Measurements from ENCODE around the gene PIK3AP1. TPM values are rescaled to one million over a fixed set of nuclear protein-coding genes. Genes with fewer than 3 reads are reported as not detected.
A peak's percentile ranks its signal among the peaks of the same experiment; 100 is the strongest.

The PIK3AP1 gene
- total and polyA plus RNA-seq, 4 experiments from 2014 or later, result 1.1 to 2.6 (median 1.5) TPM

DNA sequence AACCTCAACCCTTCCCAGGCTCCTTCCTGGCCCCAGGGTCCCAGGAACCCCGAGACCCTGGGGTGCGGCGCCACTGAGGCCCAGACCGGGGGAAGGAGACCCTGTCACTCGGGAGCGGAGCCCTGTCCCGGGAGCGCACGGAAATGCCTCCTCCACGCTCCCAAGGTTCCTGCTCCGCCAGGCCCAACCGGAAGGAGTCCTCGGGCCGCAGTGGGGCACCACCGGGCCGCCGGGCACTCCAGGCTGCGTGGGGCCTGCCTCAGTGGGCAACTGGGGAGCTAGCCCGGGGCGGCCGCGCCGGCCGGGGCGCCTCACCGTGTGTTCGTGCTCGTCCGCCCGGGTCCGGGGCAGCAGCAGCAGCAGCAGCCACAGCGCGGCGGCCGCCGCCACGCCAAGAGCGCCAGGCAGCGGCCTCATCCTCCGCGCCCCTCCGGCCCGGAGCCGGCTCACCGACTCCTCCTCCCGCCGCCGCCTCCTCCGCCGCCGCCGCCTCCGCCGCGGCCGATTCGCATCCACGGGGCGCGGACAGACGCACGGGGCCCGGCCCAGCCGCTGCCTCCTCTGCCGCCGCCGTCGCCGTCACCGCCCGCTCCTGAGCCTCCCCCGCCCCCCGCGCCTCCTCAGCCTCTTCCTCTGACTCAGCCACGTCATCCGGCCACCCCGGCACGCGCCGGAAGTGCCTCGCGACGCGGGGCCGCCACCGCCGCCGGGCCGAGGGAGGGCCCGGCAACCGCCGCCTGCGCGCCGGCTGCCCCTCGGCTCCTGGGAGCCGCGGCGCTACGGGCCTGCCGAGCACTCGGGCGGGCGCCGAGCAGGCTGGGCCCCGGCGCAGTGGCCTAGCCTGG lies 133.7 kb downstream of the PIK3AP1 start, which contains the start of gene TM9SF3:
Gene TM9SF3 (minus strand): TSS at position 594 of the 845 bp plus-strand sequence. CDS start 177 bp downstream, at position 417.
- peak within 1 kb of the TSS; percentile 84 to 98 (median 90) for H3K4me3 Mint-ChIP-seq
- H3K36me3 Mint-ChIP-seq, result peaks cover 0 to 7% of the 10 kb centered on the region in 2 donors
- CTCF ChIA-PET (ENCODE audit: partially characterized antibody), result interaction anchor here (1.1 kb wide), 1 partner anchor 55 kb away, joined by 3 read pairs; no protein-coding TSS in a partner anchor
- peak within 1 kb of the TSS; percentile 99 for H3K27ac ChIP-seq (ENCODE audit: low read depth, low read length)
- H3K4me1 Mint-ChIP-seq, result peaks cover 24 to 43% (median 32%) of the 10 kb centered on the region in 4 donors
- intact Hi-C loops (cut with micrococcal nuclease), result loop anchor here (2.0 to 10.0 kb wide), 4 partner anchors 74 to 1058 kb away; partner anchors contain the start of genes PI4K2A, SORBS1 and TLL2
- no peaks in the 10 kb centered on the region for H3K9me3 Mint-ChIP-seq
- no peaks in the 10 kb centered on the region for H3K27me3 ChIP-seq (ENCODE audit: insufficient read depth, low read length)
- POLR2A ChIA-PET (ENCODE audit: partially characterized antibody), result interaction anchor here (0.5 to 1.9 kb wide), 12 partner anchors 10 to 1263 kb away, joined by 3 to 9 read pairs (median 3); partner anchors contain the start of genes GOLGA7B, LCOR, TCTN3 and ZNF518A
- no peaks in the 10 kb centered on the region for H3K27me3 Mint-ChIP-seq
- no peaks in the 10 kb centered on the region for H3K9me3 ChIP-seq (ENCODE audit: control insufficient read depth in 1 of 2, low read length in 2 of 2)
- peaks cover 64% of the 10 kb centered on the region for H3K4me1 ChIP-seq (ENCODE audit: insufficient read depth, low read length)
- H3K27ac Mint-ChIP-seq, result peak within 1 kb of the TSS; percentile 94 to 98 (median 97)
- peak; percentile 89 to 94 (median 90) for DNase-seq
- no peaks in the 10 kb centered on the region for H3K36me3 ChIP-seq (ENCODE audit: insufficient read depth, low read length)
- H3K4me3 ChIP-seq (ENCODE audit: low read length in 2 of 2), result peak within 1 kb of the TSS; percentile 18 to 57

DNA sequence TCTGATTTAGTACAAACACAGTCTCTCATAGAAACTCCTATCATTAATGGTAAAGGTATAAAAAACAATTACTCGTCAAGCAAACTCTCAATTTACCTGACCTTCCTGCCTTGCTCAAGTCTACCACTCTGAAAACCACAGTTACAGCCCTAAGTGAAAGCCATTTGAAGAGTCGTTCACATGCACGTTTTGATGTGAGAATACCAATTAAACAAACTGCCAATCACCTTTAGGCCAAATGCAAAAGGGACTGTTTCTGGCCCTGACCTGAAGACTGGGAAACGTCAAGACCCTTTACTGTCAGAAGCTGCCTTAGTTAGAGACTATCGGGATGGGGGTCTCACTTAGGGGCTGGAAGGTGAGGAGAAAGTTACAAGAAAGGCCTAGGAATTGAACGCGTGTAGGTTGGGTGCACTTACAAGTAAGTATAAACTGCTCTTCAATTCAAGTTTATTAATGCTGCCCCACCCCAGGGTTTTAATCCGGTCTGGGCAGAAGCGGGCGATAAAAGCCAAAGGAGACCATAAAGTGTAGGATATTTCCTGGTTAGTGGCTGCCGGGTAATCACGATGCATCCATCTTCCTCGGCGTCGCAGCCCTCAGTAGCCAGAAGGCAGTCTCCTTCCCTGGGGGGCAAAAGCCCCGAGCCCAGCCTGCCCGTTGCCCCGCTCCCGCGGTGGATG lies 134.4 kb downstream of the PIK3AP1 start:
- H3K9me3 ChIP-seq (ENCODE audit: control insufficient read depth in 1 of 2, low read length in 2 of 2), result no peaks in the 10 kb centered on the region
- no peaks in the 10 kb centered on the region for H3K27me3 ChIP-seq (ENCODE audit: insufficient read depth, low read length)
- Mint-ChIP-seq H3K27ac (peak overlapping the region; percentile 94 to 98 (median 97)), H3K4me1 (peaks cover 27 to 48% (median 37%) of the 10 kb centered on the region in 4 donors), H3K27me3 (no peaks in the 10 kb centered on the region), H3K36me3 (peaks cover 0 to 7% of the 10 kb centered on the region in 2 donors), H3K4me3 (peak overlapping the region; percentile 84 to 98 (median 90)), H3K9me3 (no peaks in the 10 kb centered on the region)
- peaks cover 72% of the 10 kb centered on the region for H3K4me1 ChIP-seq (ENCODE audit: insufficient read depth, low read length)
- ChIA-PET POLR2A (ENCODE audit: partially characterized antibody) (interaction anchor here (0.5 to 1.9 kb wide), 2 partner anchors 43 to 247 kb away, joined by 3 to 9 read pairs; partner anchors contain the start of gene LCOR), CTCF (ENCODE audit: partially characterized antibody) (no interaction called here)
- intact Hi-C loops (cut with micrococcal nuclease), result loop anchor here (2.0 to 10.0 kb wide), 5 partner anchors 74 to 1059 kb away; partner anchors contain the start of genes PI4K2A, PIK3AP1, SORBS1 and TLL2
- H3K4me3 ChIP-seq (ENCODE audit: low read length in 2 of 2), result peak overlapping the region; percentile 12 to 57
- peak; percentile 37 to 52 (median 45) for DNase-seq
- no peaks in the 10 kb centered on the region for H3K36me3 ChIP-seq (ENCODE audit: insufficient read depth, low read length)
- peak overlapping the region; percentile 99 for H3K27ac ChIP-seq (ENCODE audit: low read depth, low read length)

DNA sequence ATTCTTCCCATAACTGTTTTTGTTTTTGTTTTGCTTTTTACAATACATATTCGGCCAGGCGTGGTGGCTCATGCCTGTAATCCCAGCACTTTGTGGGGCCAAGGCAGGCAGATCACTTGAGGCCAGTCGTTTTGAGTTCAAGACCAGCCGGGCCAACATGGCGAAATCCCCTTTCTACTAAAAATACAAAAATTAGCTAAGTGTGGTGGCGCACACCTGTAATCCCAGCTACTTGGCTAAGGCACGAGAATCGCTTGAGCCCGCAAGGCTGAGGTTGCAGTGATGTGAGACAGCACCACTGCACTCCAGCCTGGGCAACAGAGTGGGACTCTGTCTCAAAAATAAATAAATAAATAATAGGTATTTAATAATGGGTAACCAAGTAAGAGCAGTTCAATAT lies 135.8 kb downstream of the PIK3AP1 start:
- peak overlapping the region in 2 of 7 donors; percentile 62 to 65 for H3K27ac Mint-ChIP-seq
- no peaks in the 10 kb centered on the region for H3K27me3 ChIP-seq (ENCODE audit: insufficient read depth, low read length)
- H3K4me1 ChIP-seq (ENCODE audit: insufficient read depth, low read length), result peaks cover 83% of the 10 kb centered on the region
- no peak overlapping the region for H3K27ac ChIP-seq (ENCODE audit: low read depth, low read length)
- intact Hi-C loops (cut with micrococcal nuclease), result loop anchor here (2.0 to 10.0 kb wide), 3 partner anchors 136 to 1060 kb away; partner anchors contain the start of genes PI4K2A, PIK3AP1 and SORBS1
- no peak overlapping the region for H3K4me3 ChIP-seq (ENCODE audit: low read length in 2 of 2)
- H3K4me1 Mint-ChIP-seq, result peaks cover 36 to 59% (median 49%) of the 10 kb centered on the region in 4 donors
- POLR2A ChIA-PET (ENCODE audit: partially characterized antibody), result no interaction called here
- H3K4me3 Mint-ChIP-seq, result peak overlapping the region in 7 of 8 donors; percentile 15 to 62 (median 49)
- no peak for DNase-seq
- H3K9me3 ChIP-seq (ENCODE audit: control insufficient read depth in 1 of 2, low read length in 2 of 2), result no peaks in the 10 kb centered on the region
- H3K36me3 Mint-ChIP-seq, result peaks cover 9 to 12% of the 10 kb centered on the region in 2 donors
- H3K36me3 ChIP-seq (ENCODE audit: insufficient read depth, low read length), result no peaks in the 10 kb centered on the region
- H3K9me3 Mint-ChIP-seq, result peaks cover 0 to 2% (median 0%) of the 10 kb centered on the region in 8 donors
- CTCF ChIA-PET (ENCODE audit: partially characterized antibody), result no interaction called here
- H3K27me3 Mint-ChIP-seq, result no peaks in the 10 kb centered on the region

DNA sequence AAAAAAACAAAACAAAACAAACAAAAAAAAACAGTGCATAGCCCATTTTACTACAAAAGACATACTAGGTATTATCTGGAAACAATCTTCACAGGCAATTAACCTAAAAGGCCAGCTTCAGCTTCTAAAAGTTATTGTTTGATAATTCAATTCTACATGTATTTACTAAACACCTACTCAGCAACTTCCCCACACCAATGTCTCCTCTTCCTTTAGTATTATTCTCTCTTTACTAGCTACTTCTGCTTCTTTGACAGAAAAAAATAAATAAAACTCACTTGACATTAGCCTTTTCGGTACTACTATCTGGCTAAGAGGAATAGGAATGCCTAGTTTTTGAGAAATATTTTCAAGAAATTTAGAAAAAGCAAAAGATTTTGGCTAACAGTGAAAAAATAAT lies 136.3 kb downstream of the PIK3AP1 start:
- ChIA-PET CTCF (ENCODE audit: partially characterized antibody) (no interaction called here), POLR2A (ENCODE audit: partially characterized antibody) (no interaction called here)
- Histone ChIP-seq H3K4me1 (ENCODE audit: insufficient read depth, low read length) (peaks cover 82% of the 10 kb centered on the region), H3K9me3 (ENCODE audit: control insufficient read depth in 1 of 2, low read length in 2 of 2) (no peaks in the 10 kb centered on the region), H3K27ac (ENCODE audit: low read depth, low read length) (no peak overlapping the region), H3K4me3 (ENCODE audit: low read length in 2 of 2) (no peak overlapping the region), H3K36me3 (ENCODE audit: insufficient read depth, low read length) (no peaks in the 10 kb centered on the region), H3K27me3 (ENCODE audit: insufficient read depth, low read length) (no peaks in the 10 kb centered on the region)
- H3K27ac Mint-ChIP-seq, result peak overlapping the region in 3 of 7 donors; percentile 30 to 65 (median 62)
- H3K9me3 Mint-ChIP-seq, result peaks cover 0 to 2% (median 0%) of the 10 kb centered on the region in 8 donors
- peaks cover 37 to 63% (median 52%) of the 10 kb centered on the region in 4 donors for H3K4me1 Mint-ChIP-seq
- peak overlapping the region in 4 of 8 donors; percentile 31 to 62 (median 36) for H3K4me3 Mint-ChIP-seq
- H3K27me3 Mint-ChIP-seq, result no peaks in the 10 kb centered on the region
- DNase-seq, result no peak
- peaks cover 10 to 12% of the 10 kb centered on the region in 2 donors for H3K36me3 Mint-ChIP-seq
- intact Hi-C loops (cut with micrococcal nuclease), result loop anchor here (2.0 to 10.0 kb wide), 3 partner anchors 137 to 1061 kb away; partner anchors contain the start of genes PI4K2A, PIK3AP1 and SORBS1

DNA sequence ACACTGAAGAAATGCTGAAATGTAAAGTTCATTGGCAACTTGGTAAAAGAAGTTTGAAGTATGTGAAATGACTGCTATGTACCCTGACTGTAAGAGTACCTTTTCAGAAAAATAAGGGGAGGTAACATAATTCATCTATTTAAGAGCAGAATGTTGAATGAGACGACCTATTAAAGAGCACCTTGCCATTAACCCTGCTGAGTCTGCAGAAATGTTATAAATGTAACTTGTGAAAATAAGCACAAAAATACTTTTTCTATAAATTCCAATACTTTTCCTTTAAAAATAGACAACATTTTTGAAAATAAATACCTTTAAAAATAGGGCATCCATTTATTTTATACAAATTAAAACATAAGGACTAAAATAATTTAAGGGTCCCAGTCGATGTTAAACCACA lies 141.2 kb downstream of the PIK3AP1 start:
- ChIA-PET POLR2A (ENCODE audit: partially characterized antibody) (no interaction called here), CTCF (ENCODE audit: partially characterized antibody) (no interaction called here)
- Mint-ChIP-seq H3K4me3 (peak overlapping the region in 1 of 8 donors; percentile 32), H3K27me3 (no peaks in the 10 kb centered on the region), H3K4me1 (peaks cover 54 to 91% (median 73%) of the 10 kb centered on the region in 4 donors), H3K27ac (no peak overlapping the region), H3K36me3 (peaks cover 22 to 29% of the 10 kb centered on the region in 2 donors), H3K9me3 (peaks cover 0 to 2% (median 0%) of the 10 kb centered on the region in 8 donors)
- Histone ChIP-seq H3K4me3 (ENCODE audit: low read length in 2 of 2) (no peak overlapping the region), H3K27me3 (ENCODE audit: insufficient read depth, low read length) (no peaks in the 10 kb centered on the region), H3K27ac (ENCODE audit: low read depth, low read length) (no peak overlapping the region), H3K36me3 (ENCODE audit: insufficient read depth, low read length) (peaks cover 3% of the 10 kb centered on the region), H3K9me3 (ENCODE audit: control insufficient read depth in 1 of 2, low read length in 2 of 2) (no peaks in the 10 kb centered on the region), H3K4me1 (ENCODE audit: insufficient read depth, low read length) (peaks cover 77% of the 10 kb centered on the region)
- DNase-seq, result no peak
- intact Hi-C loops (cut with micrococcal nuclease), result no loop called here

DNA sequence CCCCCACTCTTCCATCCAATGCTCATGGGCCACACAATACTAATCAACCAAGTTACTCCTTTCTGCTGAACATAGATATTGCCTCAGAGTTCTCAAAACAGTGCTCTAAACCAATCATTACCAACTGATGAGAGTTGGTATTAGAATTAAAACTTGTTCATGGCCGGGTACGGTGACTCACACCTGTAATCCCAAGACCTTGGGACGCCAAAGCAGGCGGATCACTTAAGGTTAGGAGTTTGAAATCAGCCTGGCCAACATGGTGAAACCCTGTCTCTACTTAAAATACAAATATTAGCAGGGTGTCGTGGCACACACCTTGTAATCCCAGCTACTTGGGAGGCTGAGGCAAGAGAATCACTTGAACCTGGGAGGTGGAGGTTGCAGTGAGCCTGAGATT lies 141.7 kb downstream of the PIK3AP1 start:
- H3K27me3 Mint-ChIP-seq, result no peaks in the 10 kb centered on the region
- peaks cover 27 to 34% of the 10 kb centered on the region in 2 donors for H3K36me3 Mint-ChIP-seq
- peak overlapping the region in 3 of 8 donors; percentile 32 to 43 (median 43) for H3K4me3 Mint-ChIP-seq
- ChIA-PET CTCF (ENCODE audit: partially characterized antibody) (no interaction called here), POLR2A (ENCODE audit: partially characterized antibody) (no interaction called here)
- Histone ChIP-seq H3K36me3 (ENCODE audit: insufficient read depth, low read length) (peaks cover 3% of the 10 kb centered on the region), H3K4me1 (ENCODE audit: insufficient read depth, low read length) (peaks cover 72% of the 10 kb centered on the region), H3K27me3 (ENCODE audit: insufficient read depth, low read length) (no peaks in the 10 kb centered on the region), H3K9me3 (ENCODE audit: control insufficient read depth in 1 of 2, low read length in 2 of 2) (no peaks in the 10 kb centered on the region), H3K4me3 (ENCODE audit: low read length in 2 of 2) (no peak overlapping the region), H3K27ac (ENCODE audit: low read depth, low read length) (no peak overlapping the region)
- H3K4me1 Mint-ChIP-seq, result peaks cover 54 to 91% (median 74%) of the 10 kb centered on the region in 4 donors
- intact Hi-C loops (cut with micrococcal nuclease), result no loop called here
- H3K9me3 Mint-ChIP-seq, result peaks cover 0 to 2% (median 0%) of the 10 kb centered on the region in 8 donors
- no peak for DNase-seq
- H3K27ac Mint-ChIP-seq, result peak overlapping the region in 1 of 7 donors; percentile 38
